ENCODE results near the gene PPM1M.
A peak's percentile ranks its signal among the peaks of the same experiment; 100 is the strongest.

The PPM1M gene

GRCh38 chr3:52245322-52246263, at the start of gene PPM1M:
PPM1M (plus strand) TSS chr3:52245759; CDS start chr3:52245825, 66 bp downstream.
- peak; percentile 38 for DNase-seq (ENCODE audit: low spot score)

GRCh38 chr3:52195823-52196331, 49.7 kb upstream of the PPM1M start:
- DNase-seq (ENCODE audit: low spot score) = no peak

GRCh38 chr3:52196977-52197376, 48.6 kb upstream of the PPM1M start:
- peak; percentile 50 for DNase-seq (ENCODE audit: low spot score)

GRCh38 chr3:52197499-52197841, 48.1 kb upstream of the PPM1M start:
- DNase-seq (ENCODE audit: low spot score) = peak; percentile 7

GRCh38 chr3:52197842-52198625, 47.5 kb upstream of the PPM1M start, which contains the start of gene ALAS1:
ALAS1 (plus strand) TSS chr3:52198160; CDS start chr3:52199242, 1,082 bp downstream.
- peak; percentile 85 for DNase-seq (ENCODE audit: low spot score)

- DNase-seq (ENCODE audit: low spot score) = no peak
Measured at GRCh38 chr3:52198643-52199608, 46.6 kb upstream of the PPM1M start.

GRCh38 chr3:52200981-52201679, 44.4 kb upstream of the PPM1M start:
- no peak for DNase-seq (ENCODE audit: low spot score)

- no peak for DNase-seq (ENCODE audit: low spot score)
Measured at GRCh38 chr3:52202384-52203077, 43.0 kb upstream of the PPM1M start.

- DNase-seq (ENCODE audit: low spot score) = no peak
Measured at GRCh38 chr3:52203701-52204100, 41.9 kb upstream of the PPM1M start.

- DNase-seq (ENCODE audit: low spot score) = peak; percentile 6
Measured at GRCh38 chr3:52204337-52205073, 41.1 kb upstream of the PPM1M start.

- DNase-seq (ENCODE audit: low spot score) = no peak
Measured at GRCh38 chr3:52205727-52206372, 39.7 kb upstream of the PPM1M start.

GRCh38 chr3:52208556-52208955, 37.0 kb upstream of the PPM1M start:
- no peak for DNase-seq (ENCODE audit: low spot score)

GRCh38 chr3:52210037-52210436, 35.5 kb upstream of the PPM1M start:
- no peak for DNase-seq (ENCODE audit: low spot score)

- DNase-seq (ENCODE audit: low spot score) = no peak
Measured at GRCh38 chr3:52210550-52211046, 35.0 kb upstream of the PPM1M start.

GRCh38 chr3:52211268-52211891, 34.2 kb upstream of the PPM1M start:
- no peak for DNase-seq (ENCODE audit: low spot score)

GRCh38 chr3:52213005-52213404, 32.6 kb upstream of the PPM1M start:
- no peak for DNase-seq (ENCODE audit: low spot score)

- DNase-seq (ENCODE audit: low spot score) = no peak
Measured at GRCh38 chr3:52213901-52214300, 31.7 kb upstream of the PPM1M start.

GRCh38 chr3:52215351-52215750, 30.2 kb upstream of the PPM1M start:
- no peak for DNase-seq (ENCODE audit: low spot score)
